ENCODE results near the gene INSRR. TPM values are rescaled to one million over a fixed set of nuclear protein-coding genes. Genes with fewer than 3 reads are reported as not detected.

Gene INSRR
- total RNA-seq, 4 donors from 2014 or later, result not detected

DNA sequence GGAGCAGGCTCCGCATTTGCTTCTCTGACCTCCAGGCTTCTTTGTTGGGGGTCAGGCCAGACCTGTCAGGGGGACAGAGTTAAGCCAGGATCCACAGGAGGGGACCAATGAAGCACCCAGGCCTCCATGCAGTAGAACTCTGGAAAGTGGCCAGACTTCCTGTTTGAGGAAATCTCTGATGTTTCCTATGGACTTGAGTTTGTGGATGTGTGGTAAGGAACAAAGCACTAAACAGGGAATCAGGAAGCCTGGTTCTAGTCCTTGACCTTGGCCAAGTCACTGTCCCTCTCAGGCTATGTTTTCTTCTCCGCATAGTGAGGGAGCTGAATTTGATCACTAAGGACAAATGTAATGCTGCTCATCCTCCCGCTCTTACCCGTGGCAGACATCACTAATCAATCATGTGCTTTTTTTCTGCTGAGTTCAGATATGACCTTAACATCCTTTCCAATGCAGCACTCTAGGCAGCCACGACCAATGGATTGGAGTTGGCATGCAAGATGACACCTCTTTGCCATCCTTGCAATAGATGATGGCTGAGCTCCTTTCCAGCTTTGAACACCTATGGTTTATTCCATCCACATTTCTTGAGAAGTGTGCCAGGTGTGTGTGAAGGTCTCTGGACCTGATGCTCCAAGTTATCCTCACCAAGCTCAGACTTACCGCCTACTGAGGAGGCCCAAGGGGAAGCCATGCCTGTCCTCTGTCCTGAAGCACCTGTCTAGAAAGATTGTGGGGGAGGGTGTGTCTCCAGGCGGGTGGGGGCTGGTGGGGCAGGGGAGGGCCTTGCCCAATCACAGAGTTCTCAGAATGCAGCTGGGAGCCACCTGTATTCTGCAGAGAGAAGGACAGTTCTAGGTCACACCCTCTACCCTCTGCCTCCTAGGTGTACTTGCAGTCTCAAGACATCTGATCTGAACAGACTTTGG lies 52.1 kb downstream of the INSRR start:
- TF ChIP-seq POLR2A (IDR thresholded peaks at IDR 0.05) (no peak), CTCF (IDR thresholded peaks at IDR 0.05) (no peak)
- intact Hi-C loops (cut with DNase I), result no loop called here
- no peaks in the 10 kb centered on the region for H3K36me3 ChIP-seq
- no peak overlapping the region for H3K4me3 ChIP-seq (replicated peaks in 1 of 3)
- H3K27me3 ChIP-seq, result no peaks in the 10 kb centered on the region
- H3K4me1 ChIP-seq, result peaks cover 18 to 45% of the 10 kb centered on the region in 2 donors
- no peak for DNase-seq
- H3K9me3 ChIP-seq, result no peaks in the 10 kb centered on the region
- 85 to 89% methylated on average over 7 of the region's 7 CpGs for WGBS, 2 donors
- H3K27ac ChIP-seq, result peak overlapping the region in 2 of 3 donors; percentile 15 to 47

DNA sequence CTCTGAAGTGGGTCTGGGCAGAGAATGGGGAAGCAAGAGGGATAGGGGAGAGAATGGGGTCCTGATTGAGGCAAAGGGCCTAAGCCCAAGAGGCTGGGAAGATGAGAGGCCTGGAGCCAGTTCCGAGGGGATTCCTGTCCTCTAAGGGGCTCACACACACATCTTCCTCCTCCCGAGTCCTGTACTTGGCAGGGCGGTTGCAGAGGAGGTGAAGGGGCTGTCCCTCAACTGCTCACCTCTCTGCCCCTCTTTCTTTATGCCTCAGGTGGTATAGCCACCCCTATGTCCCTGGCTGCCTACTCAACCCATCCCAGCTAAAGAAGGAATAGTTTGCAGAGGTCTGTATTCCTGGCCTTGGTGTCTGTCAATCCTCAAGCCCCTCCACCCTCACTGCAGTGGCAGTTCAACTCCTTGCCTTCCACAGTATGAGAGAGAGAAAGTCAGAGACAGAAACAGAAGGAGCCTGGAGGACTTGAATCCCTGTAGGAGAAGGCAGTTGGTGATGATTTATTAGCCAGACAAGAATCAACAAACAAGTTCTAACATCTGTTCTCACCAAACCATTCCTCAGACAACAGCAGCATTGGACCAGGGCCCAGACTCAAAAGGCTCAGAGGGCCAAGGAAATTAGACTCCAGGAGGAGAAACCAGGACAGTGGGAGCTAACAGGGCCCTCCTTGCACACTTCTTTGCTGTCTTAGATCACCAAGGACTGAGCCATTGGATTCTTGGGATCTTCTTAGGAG lies 53.0 kb downstream of the INSRR start:
- peak overlapping the region in 2 of 3 donors; percentile 15 to 47 for H3K27ac ChIP-seq
- no peaks in the 10 kb centered on the region for H3K27me3 ChIP-seq
- H3K4me3 ChIP-seq (replicated peaks in 1 of 3), result no peak overlapping the region
- WGBS, 2 donors, result 86 to 98% methylated on average over 3 of the region's 3 CpGs
- peaks cover 18 to 49% of the 10 kb centered on the region in 2 donors for H3K4me1 ChIP-seq
- TF ChIP-seq POLR2A (IDR thresholded peaks at IDR 0.05) (no peak), CTCF (IDR thresholded peaks at IDR 0.05) (no peak)
- H3K9me3 ChIP-seq, result no peaks in the 10 kb centered on the region
- peak; percentile 38 to 45 for DNase-seq
- intact Hi-C loops (cut with DNase I), result no loop called here
- peaks cover under 1 to 4% of the 10 kb centered on the region in 2 donors for H3K36me3 ChIP-seq

GRCh38 chr1:156804572-156805243 lies 54.2 kb downstream of the INSRR start:
- peak; percentile 65 to 75 for DNase-seq
- 49 to 59% methylated on average over 6 of the region's 6 CpGs for WGBS, 2 donors

GRCh38 chr1:156804026-156804425 lies 54.9 kb downstream of the INSRR start:
- Histone ChIP-seq H3K9me3 (no peaks in the 10 kb centered on the region), H3K36me3 (peaks cover 14 to 18% of the 10 kb centered on the region in 2 donors), H3K4me3 (replicated peaks in 1 of 3) (no peak overlapping the region), H3K4me1 (peaks cover 18 to 49% of the 10 kb centered on the region in 2 donors), H3K27me3 (no peaks in the 10 kb centered on the region), H3K27ac (peak overlapping the region; percentile 0 to 63 (median 52))
- no peak for TF ChIP-seq POLR2A (IDR thresholded peaks at IDR 0.05)
- TF ChIP-seq CTCF (IDR thresholded peaks at IDR 0.05), result no peak
- 76 to 84% methylated on average over 3 of the region's 3 CpGs for WGBS, 2 donors
- no peak for DNase-seq
- intact Hi-C loops (cut with DNase I), result no loop called here

More at GRCh38 chr1:156804572-156805243, 54.2 kb downstream of the INSRR start:
- peaks cover 18 to 49% of the 10 kb centered on the region in 2 donors for H3K4me1 ChIP-seq
- intact Hi-C loops (cut with DNase I), result no loop called here
- H3K27me3 ChIP-seq, result no peaks in the 10 kb centered on the region
- no peaks in the 10 kb centered on the region for H3K9me3 ChIP-seq
- no peak overlapping the region for H3K4me3 ChIP-seq (replicated peaks in 1 of 3)
- peak overlapping the region; percentile 0 to 63 (median 52) for H3K27ac ChIP-seq
- TF ChIP-seq CTCF (IDR thresholded peaks at IDR 0.05) (no peak), POLR2A (IDR thresholded peaks at IDR 0.05) (no peak)
- peaks cover 13 to 16% of the 10 kb centered on the region in 2 donors for H3K36me3 ChIP-seq

All from thyroid gland (tissue), 4 donors.